Erythroblast (primary cell): ENCODE results near the gene BPIFA1.

Experiments used
- GATA1 ChIP-seq: IDR thresholded peaks from 2 replicates; pipeline ENCODE4 v1.6.1; 2011; ENCODE audit warnings: low read depth, mild to moderate bottlenecking, control low read depth, low read length, moderate library complexity
- POLR2A ChIP-seq: IDR thresholded peaks from 2 replicates; pipeline ENCODE4 v1.6.1; 2011; ENCODE audit warnings: mild to moderate bottlenecking, low read length

GRCh38 chr20:33262658-33263065 lies 26.9 kb downstream of the BPIFA1 start:
- no peak for TF ChIP-seq POLR2A
- TF ChIP-seq GATA1: no peak
